ENCODE data around the gene WDR90.
A peak's percentile ranks its signal among the peaks of the same experiment; 100 is the strongest.

Gene WDR90

GRCh38 chr16:676565-676902, 27.4 kb downstream of the WDR90 start:
- ATAC-seq, result no peak
- DNase-seq, result no peak

DNA sequence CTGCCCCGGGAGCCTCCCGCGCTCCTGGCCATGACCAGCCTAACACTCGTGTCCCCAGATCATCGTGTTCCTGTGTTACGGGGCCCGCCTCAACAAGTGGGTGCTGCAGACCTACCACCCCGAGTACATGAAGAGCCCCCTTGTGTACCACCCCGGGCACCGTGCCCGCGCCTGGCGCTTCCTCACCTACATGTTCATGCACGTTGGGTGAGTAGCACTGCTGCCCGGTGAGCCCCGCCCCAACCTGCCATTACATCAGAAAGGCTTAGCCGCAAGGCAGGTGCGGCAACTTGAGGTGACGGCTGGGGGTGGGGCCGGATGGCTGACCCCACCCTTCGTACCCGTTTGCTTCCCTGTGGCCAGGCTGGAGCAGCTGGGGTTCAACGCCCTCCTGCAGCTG, 27.7 kb downstream of the WDR90 start:
- DNase-seq, result no peak
- no peak for ATAC-seq

DNA sequence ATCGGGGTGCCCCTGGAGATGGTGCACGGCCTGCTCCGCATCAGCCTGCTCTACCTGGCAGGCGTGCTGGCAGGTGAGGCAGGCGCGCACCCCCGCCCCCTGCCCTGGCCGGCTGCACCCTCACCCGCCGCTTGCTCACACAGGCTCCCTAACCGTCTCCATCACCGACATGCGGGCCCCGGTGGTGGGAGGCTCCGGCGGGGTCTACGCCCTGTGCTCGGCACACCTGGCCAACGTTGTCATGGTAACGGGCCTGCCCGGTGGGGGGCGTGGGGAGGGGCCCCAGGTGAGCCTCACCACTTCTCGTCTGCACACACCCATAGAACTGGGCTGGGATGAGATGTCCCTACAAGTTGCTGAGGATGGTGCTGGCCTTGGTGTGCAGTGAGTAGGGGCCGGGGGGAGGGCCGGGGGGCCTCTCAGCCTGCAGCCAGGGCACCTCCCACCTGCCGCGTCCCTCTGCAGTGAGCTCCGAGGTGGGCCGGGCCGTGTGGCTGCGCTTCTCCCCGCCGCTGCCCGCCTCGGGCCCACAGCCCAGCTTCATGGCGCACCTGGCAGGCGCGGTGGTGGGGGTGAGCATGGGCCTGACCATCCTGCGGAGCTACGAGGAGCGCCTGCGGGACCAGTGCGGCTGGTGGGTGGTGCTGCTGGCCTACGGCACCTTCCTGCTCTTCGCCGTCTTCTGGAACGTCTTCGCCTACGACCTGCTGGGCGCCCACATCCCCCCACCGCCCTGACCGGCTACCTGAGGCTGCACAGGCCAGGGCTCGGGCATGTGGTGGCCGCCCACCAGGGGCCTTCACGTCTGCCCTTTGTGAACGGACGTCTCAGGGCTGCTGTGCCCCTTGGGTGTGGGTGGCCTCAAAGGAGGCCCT, 28.4 kb downstream of the WDR90 start:
- DNase-seq (no peak), ATAC-seq (no peak)

- ATAC-seq (no peak), DNase-seq (no peak)
Observed at GRCh38 chr16:678209-678857, 29.2 kb downstream of the WDR90 start.

GRCh38 chr16:678858-679813, 30.0 kb downstream of the WDR90 start:
- peak; percentile 69 for DNase-seq
- no peak for ATAC-seq

GRCh38 chr16:679814-680624, 30.9 kb downstream of the WDR90 start, which contains the start of gene STUB1:
Gene STUB1 (plus strand): TSS chr16:680410. CDS start chr16:680526, 116 bp downstream.
- ATAC-seq, result peak; percentile 42
- DNase-seq, result peak; percentile 92

DNA sequence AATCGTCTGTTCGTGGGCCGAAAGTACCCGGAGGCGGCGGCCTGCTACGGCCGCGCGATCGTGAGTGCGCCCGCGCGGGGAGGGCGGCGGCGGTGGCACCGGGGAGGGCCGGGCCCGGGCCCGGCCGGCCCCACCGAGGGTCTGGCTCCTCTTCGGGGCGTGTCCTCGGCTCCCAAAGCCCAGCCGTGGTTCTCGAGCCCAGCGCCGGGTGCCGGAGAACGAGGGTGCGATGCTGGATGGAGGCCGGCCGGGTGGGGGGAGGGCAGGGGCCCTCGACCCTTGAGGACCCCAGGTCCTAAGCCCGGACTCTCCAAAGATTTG, 31.4 kb downstream of the WDR90 start:
- ATAC-seq (no peak), DNase-seq (no peak)

GRCh38 chr16:680967-681745, 32.0 kb downstream of the WDR90 start:
- DNase-seq (no peak), ATAC-seq (no peak)

DNA sequence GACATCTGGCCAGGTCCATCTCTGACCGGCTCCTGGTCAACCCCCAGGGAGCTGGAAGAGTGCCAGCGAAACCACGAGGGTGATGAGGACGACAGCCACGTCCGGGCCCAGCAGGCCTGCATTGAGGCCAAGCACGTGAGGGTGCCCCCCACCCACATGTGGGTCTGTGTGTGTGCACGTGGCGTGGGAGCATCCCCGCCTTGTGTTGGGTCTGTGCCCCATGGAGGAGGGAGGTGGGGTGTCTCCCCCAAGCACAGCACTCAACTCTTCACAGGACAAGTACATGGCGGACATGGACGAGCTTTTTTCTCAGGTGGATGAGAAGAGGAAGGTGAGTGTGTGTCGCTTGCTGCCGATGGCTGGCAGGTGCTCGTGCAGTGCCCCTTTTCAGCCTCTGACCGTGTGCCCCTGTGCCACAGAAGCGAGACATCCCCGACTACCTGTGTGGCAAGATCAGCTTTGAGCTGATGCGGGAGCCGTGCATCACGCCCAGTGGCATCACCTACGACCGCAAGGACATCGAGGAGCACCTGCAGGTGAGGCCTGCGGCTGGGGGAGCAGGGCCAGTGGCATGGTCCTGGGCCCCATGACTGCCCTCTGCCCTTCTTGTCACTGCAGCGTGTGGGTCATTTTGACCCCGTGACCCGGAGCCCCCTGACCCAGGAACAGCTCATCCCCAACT, 32.7 kb downstream of the WDR90 start:
- no peak for DNase-seq
- no peak for ATAC-seq

DNA sequence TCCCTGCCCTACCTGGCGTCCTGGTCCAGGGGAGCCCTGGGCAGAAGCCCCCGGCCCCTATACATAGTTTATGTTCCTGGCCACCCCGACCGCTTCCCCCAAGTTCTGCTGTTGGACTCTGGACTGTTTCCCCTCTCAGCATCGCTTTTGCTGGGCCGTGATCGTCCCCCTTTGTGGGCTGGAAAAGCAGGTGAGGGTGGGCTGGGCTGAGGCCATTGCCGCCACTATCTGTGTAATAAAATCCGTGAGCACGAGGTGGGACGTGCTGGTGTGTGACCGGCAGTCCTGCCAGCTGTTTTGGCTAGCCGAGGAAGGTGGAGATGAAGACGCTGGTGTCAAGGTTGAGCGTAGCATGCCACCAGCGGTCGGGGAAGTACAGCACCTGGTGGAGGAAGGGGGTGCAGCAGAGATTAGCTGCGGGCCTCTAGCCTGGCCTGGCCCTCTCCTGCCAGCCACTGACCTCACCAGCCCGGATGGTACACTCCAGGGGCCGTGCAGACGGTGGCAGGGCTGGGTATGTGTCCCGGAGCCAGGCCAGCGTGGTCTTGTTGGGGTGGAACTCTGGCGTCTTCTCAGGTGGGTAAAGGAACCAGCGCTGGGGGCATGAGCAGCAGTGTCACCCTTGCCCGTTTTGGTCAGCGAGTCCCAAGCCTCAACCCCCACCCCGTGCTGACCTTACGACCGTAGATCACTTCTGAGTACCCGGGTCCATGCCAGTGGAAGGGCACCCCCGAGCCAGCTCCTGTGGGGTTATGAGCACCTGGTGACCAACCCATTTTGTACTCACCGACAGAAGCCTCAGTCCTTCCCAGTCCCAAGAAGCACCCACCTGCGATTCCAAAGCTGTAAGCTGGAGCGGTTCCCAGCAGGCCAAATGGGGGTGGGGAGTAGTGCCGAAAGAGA, 33.6 kb downstream of the WDR90 start:
- ATAC-seq (no peak), DNase-seq (no peak)

DNA sequence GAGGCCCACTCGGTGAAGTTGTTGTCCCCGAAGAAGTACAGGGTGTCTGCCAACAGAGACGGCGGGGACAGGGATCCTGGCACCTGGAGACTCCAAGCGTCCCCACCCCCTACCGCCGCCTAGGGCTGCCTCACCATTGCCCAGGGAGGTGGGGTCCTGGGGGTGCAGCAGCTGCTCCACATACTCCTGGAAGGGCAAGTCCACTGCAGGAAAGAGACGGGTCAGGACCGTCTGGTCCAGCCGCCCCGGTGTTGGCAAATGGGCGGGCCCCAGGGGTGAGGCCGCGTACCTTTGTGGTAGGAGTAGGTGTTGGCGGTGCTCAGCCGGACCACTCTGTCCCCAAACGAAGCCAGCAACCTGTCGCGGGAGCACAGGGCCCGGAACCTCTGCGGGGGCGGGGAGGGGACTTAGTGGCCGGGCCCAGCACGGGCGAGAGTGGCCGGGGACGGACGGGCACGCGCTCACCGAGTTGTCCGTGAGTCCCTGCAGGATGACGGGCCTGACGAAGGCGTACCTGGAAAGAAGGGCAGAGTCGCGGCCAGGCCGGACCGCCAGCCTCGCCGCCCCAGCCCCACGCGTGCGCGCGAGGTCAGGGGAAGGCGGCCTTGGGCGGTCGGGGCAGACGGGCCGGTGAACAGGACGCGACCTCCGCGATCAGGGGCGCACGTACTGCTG, 34.4 kb downstream of the WDR90 start:
- DNase-seq, result no peak
- no peak for ATAC-seq

DNA sequence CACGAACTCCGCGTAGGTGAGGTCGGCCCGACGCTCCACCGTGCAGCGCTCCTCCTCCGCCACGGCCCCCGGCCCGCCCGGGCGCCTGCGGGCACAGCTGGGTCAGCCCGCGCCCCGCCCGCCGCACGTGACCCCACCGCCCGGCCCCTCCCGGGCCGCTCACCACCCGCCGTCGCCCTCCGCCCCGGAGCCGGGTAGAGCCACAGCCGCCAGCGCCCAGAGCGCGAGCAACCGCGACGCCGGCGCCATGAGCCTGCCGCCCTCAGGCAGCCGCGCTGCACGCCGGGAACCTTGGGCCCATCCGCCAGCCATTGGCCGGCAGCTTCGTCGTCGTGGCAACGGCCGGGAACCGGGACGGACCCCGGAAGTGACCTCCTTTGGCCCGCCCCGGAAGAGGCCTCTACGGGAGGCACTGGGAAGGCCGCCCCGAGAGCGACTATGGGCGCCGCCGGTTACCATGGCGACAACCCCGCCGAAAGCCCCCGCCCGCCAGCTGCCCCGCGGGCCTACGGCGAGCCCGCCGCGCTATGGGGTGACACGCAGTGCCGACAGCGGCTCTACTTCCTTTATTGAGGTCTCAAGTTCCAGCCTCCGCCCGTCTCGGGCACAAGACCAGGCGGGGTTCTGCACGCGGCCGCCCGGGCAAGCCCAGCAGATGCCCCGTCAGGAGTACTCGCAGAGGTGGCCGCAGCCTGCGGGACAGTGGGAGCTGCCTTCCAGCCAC, 35.1 kb downstream of the WDR90 start, which contains the start of gene JMJD8:
JMJD8 (minus strand) TSS at position 264 of the 724 bp plus-strand sequence; CDS start at position 249, 15 bp downstream.
- peak; percentile 99 for DNase-seq
- ATAC-seq, result peak; percentile 82

GRCh38 chr16:684961-685696, 36.0 kb downstream of the WDR90 start:
- ATAC-seq (no peak), DNase-seq (no peak)

DNA sequence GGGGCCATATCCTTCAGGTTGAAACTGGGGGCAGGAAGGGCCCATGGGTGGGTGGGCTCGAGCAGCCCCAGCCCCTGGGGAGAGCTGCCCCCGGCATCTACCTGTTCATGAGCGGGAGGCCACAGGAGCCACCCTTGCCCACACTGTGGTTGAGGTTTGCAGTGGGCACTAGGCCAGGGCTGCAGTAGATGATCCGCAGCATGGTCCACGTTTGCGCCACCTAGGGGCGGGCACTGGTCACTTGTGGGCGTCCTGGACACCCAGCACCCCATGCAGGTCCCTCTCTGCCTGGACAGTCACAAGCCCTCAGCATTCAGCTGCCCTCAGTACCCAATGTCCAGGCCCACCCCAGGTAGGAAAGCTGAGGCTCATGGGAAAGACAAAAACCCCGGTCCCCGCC, 36.8 kb downstream of the WDR90 start:
- peak; percentile 45 for DNase-seq
- no peak for ATAC-seq

- ATAC-seq (no peak), DNase-seq (no peak)
Observed at GRCh38 chr16:686459-687260, 37.5 kb downstream of the WDR90 start.

DNA sequence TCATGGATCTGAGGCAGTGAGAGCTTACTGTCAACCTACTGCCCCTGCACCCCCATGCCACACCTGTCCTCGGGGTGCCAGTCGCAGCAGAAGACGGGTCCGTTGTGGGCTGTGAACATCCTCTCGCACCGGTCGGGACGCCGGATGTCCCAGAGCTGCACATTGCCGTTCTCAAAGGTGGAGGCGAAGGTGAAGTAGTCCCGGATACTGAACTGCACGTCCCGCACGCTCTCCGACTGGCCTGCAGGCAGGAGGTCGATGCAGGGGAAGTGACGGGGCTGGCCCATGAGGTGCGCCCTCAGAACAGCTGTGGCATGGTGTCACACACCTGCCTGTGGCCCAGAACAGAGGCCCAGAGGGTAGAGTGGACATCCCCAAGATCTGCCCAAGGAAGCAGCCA, 38.3 kb downstream of the WDR90 start:
- DNase-seq, result no peak
- no peak for ATAC-seq
